GM10266 (cell line): Measurements from ENCODE around the gene BCAN.

Experiments used
- DNase-seq: peaks from one replicate; pipeline ENCODE4 v3.0.0; 2012; ENCODE audit errors: extremely low spot score
- TF ChIP-seq, protein P1 (sequence below): IDR thresholded peaks from 2 replicates; pipeline ENCODE4 v1.5.1; 2012; ENCODE audit warnings: mild to moderate bottlenecking, low read depth; ENCODE audit not compliant: control insufficient read depth, insufficient read depth; ENCODE audit errors: missing control alignments

The BCAN gene

GRCh38 chr1:156705918-156706656 lies 64.2 kb downstream of the BCAN start:
- DNase-seq = peak; percentile 81
- TF ChIP-seq, protein P1, sequence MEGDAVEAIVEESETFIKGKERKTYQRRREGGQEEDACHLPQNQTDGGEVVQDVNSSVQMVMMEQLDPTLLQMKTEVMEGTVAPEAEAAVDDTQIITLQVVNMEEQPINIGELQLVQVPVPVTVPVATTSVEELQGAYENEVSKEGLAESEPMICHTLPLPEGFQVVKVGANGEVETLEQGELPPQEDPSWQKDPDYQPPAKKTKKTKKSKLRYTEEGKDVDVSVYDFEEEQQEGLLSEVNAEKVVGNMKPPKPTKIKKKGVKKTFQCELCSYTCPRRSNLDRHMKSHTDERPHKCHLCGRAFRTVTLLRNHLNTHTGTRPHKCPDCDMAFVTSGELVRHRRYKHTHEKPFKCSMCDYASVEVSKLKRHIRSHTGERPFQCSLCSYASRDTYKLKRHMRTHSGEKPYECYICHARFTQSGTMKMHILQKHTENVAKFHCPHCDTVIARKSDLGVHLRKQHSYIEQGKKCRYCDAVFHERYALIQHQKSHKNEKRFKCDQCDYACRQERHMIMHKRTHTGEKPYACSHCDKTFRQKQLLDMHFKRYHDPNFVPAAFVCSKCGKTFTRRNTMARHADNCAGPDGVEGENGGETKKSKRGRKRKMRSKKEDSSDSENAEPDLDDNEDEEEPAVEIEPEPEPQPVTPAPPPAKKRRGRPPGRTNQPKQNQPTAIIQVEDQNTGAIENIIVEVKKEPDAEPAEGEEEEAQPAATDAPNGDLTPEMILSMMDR = peak; percentile 84

DNA sequence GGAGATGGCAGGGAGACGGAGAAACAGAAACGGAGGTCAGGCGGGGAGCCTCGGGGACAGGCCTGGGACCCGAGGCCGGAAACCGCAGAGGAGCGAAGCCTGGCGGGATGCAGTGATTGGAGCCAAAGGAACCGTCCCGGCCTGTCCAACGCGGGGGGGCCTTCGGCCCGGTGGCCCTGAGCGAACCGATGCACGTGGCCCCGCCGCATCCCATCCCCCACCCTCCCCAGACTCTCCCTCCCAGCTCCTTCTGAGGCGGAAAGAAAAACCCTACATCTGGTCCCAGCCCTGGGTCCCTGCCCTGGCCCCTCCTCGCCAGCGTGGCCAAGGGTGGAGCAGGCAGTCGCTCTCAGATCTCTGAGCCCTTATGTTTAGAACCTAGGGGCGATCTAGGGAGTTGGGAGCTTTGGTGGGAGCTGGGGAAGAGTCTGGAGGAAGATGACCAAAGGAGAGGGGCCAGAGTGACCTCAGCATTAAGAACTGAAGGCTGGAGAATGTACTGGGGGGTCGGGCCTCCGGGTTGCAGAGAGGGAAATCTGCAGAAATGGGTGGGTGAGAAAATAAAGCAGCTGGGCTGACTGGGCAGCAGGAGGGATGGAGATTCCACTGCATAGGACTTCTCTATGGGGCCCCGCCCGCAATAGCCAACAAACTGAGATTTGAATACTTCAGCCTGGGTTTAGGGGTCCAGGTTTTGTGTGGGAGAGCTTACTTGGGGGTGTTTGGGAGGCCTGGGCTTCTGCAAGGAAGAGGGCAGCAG lies 64.9 kb downstream of the BCAN start:
- no peak for DNase-seq
- TF ChIP-seq, protein P1 = no peak

DNA sequence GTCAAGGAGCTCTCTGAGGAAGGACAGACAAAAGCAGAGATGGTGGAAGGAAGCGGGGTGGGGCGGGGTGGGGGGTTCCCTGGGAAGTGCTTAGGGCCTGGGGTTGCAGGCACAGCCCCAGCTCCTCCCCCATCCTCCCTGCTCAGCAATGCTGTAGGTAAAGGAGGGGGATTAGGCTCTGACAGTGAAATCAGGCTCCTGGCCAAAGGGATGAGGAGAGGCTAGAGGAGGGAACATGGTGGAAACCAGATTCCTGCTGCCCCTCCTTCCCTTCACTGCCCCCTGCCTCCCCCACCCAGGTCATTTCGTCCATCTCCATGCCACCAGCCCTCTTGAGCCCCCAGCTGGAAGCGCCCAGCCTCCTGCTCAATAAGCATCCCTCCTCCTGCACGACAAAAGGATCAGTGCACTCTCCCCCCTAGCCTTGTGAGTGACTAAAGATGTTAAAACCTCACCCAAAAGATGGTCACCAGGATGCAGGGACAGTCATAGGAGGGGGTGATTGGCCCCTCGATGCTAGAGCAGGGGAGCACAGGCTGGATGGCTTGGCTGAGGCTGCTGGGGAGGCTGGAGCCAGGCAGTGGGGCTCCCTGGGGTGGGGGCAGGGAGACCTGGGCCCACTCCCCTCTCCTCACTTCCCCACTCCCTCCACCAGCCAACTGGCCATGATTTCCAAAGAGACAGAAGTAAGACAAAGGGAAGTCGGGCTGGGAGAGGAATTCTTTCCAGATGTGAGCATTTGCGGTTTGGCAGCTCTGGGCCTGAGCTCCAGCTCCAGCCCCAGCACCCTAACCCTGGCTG lies 65.7 kb downstream of the BCAN start:
- DNase-seq = no peak
- TF ChIP-seq, protein P1 = no peak

DNA sequence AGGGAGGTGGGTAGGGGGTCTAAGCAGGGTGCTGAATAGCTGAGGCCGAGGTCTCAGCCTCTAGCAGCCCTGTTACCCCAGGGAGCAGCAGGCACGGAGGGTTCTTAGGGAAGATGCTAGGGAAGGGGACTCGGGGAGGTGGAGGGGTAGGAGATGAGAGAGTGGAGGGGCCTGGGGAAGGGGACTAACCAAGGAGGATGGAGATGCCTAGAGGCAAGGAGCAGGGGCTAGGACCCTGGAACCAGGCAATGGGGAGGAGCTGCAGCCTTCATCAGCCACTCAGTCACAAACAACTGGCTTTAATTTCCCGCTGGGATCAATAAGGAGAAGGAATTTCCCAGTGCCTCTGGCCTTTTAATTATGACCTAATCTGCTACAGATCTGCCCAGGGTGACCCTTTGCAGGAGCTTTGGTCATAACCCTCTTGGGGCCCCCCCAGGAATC lies 66.3 kb downstream of the BCAN start:
- no peak for DNase-seq
- TF ChIP-seq, protein P1 = no peak

DNA sequence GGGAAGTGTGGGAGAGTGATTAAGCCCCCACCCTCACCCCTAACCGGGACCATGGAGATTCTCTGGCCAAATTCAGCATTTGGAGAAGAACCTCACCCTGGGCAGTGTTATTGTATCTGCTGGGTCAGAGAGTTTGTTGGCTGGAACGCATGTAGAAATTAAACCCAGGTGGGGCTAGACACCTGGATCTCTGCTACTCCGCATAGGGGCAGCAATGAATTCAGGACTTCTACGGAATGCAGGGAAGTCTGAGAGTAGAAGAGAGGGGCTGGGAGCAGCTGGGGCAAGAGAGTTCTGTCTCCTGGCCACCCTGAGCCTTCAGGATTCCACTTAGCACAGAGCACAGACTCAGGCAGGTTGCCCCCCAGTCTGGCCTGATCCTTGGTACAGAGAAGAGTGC lies 67.1 kb downstream of the BCAN start:
- DNase-seq = no peak
- TF ChIP-seq, protein P1 = no peak
